Spleen (tissue), 11 donors: ENCODE results near the gene SLC35F3. TPM values are rescaled to one million over a fixed set of nuclear protein-coding genes. Genes with fewer than 3 reads are reported as not detected.
"Not testable (repeated sequence)": the region's sequence is repeated elsewhere in the genome, so short reads cannot be mapped to it uniquely, and the experiment has no call there.

Source experiments
- DNase-seq: peaks from one replicate; pipeline ENCODE4 v3.0.0-alpha.2; 2020
- H3K27ac ChIP-seq, 8 donors: fragments of 200-600 bp; sonication (generic) in 7 of 8; 1 replicate in 4 of 8; 2 replicates in 4 of 8; pipeline versions ENCODE4 v1.5.0 to v1.8.0; 2016 to 2021; ENCODE audit warnings: inconsistent platforms in 4 of 8, mild to moderate bottlenecking in 4 of 8, moderate library complexity in 1 of 8
- H3K27me3 ChIP-seq, 7 donors: fragments of 200-600 bp; sonication (generic) in 6 of 7; replicated peaks in 1 of 7; 1 replicate in 4 of 7; 2 replicates in 3 of 7; pipeline versions ENCODE4 v1.5.0 to v1.8.0; 2016 to 2021; ENCODE audit warnings: inconsistent platforms in 3 of 7, mild to moderate bottlenecking in 1 of 7
- H3K36me3 ChIP-seq, 6 donors: fragments of 200-600 bp; sonication (generic) in 5 of 6; 1 replicate in 4 of 6; 2 replicates in 2 of 6; pipeline versions ENCODE4 v1.5.0 to v1.8.0; 2016 to 2021; ENCODE audit warnings: inconsistent platforms in 2 of 6
- H3K4me1 ChIP-seq, 6 donors: fragments of 200-600 bp; sonication (generic) in 5 of 6; 1 replicate in 3 of 6; 2 replicates in 3 of 6; pipeline versions ENCODE4 v1.5.0 to v1.8.0; 2016 to 2021; ENCODE audit warnings: inconsistent platforms in 3 of 6
- H3K4me3 ChIP-seq, 8 donors: fragments of 200-600 bp; sonication (generic) in 7 of 8; 1 replicate in 4 of 8; 2 replicates in 4 of 8; pipeline versions ENCODE4 v1.5.0 to v1.8.0; 2016 to 2021; ENCODE audit warnings: inconsistent platforms in 4 of 8, mild to moderate bottlenecking in 4 of 8, moderate library complexity in 2 of 8
- H3K9me3 ChIP-seq, 8 donors: fragments of 200-600 bp; sonication (generic) in 7 of 8; 1 replicate in 4 of 8; 2 replicates in 4 of 8; pipeline versions ENCODE4 v1.5.0 to v1.8.0; 2016 to 2021; ENCODE audit warnings: inconsistent platforms in 4 of 8
- POLR2A ChIP-seq, 3 donors: fragments of 450-650 bp; IDR thresholded peaks; one replicate each; pipeline ENCODE4 v1.5.1; 2017; ENCODE audit warnings: antibody characterized with exemption in 3 of 3, mild to moderate bottlenecking in 1 of 3
- POLR2AphosphoS5 ChIP-seq, 3 donors: sonication (generic); formaldehyde crosslinking; IDR thresholded peaks; one replicate each; pipeline ENCODE4 v1.5.1; 2017; ENCODE audit warnings: antibody characterized with exemption in 3 of 3
- WGBS, 5 donors: extraction: QIAGEN DNeasy Blood & Tissue Kit in 3 of 5; methylation state at CpG; one replicate each; pipeline versions ENCODE4 v1.1.5 to v1.1.7; 2013 to 2018; 5-methylcytosine and 5-hydroxymethylcytosine counted together
- intact Hi-C: fragments of 100-400 bp; cut with DNase I; formaldehyde crosslinking; loops from one replicate; pipeline ENCODE4 v1.15.0; 2023; ENCODE audit warnings: low total_unique reads
- polyA plus RNA-seq, 3 donors: library from polyadenylated mRNA; stranded (reverse); fragments of 200-250 nt; gene quantifications; one replicate each; pipeline ENCODE4 v1.2.1, GENCODE V29; 2013
- total RNA-seq, 7 donors: library from RNA; depleted of rRNA in 3 of 7; stranded (reverse); fragments of >200 nt in 3 of 7; fragmentation: NEBNext Ultra II Directional in 4 of 7; extraction: Animal tissue kit (Norgen Biotek cat#: 25700) in 4 of 7; gene quantifications; one replicate each; pipeline versions ENCODE4 v1.1.0 to v1.2.1, GENCODE V29; 2016 to 2021
- TF ChIP-seq, protein P1 (sequence below), 11 experiments: fragments of 200-600 bp in 7 of 11; fragments of 450-650 bp in 4 of 11; sonication (generic) in 4 of 11; IDR thresholded peaks in 8 of 11; conservative IDR thresholded peaks in 3 of 11; 1 replicate in 7 of 11; 2 replicates in 4 of 11; pipeline versions ENCODE4 v1.4.0 to v1.8.0; 2016 to 2021; ENCODE audit warnings: antibody characterized with exemption in 11 of 11, inconsistent platforms in 4 of 11, mild to moderate bottlenecking in 1 of 11
- donor health status: healthy with polysubstance abuse.
- donor health status: DM: no; HTN: no; CAD: no; lungs with moderate emphysema.
- donor health status: DM: no; HTN: no; CAD: no.
- donor health status: Bipolar disorder and iron deficiency.
- donor health status: healthy.
- donor health status: DM: no; HTN: no; CAD: no.
- donor health status: DM: yes; HTN: yes; CAD: no.

SLC35F3 gene
- total and polyA plus RNA-seq, 10 donors: 0.03 to 0.44 (median 0.11) TPM; not detected in 5

DNA sequence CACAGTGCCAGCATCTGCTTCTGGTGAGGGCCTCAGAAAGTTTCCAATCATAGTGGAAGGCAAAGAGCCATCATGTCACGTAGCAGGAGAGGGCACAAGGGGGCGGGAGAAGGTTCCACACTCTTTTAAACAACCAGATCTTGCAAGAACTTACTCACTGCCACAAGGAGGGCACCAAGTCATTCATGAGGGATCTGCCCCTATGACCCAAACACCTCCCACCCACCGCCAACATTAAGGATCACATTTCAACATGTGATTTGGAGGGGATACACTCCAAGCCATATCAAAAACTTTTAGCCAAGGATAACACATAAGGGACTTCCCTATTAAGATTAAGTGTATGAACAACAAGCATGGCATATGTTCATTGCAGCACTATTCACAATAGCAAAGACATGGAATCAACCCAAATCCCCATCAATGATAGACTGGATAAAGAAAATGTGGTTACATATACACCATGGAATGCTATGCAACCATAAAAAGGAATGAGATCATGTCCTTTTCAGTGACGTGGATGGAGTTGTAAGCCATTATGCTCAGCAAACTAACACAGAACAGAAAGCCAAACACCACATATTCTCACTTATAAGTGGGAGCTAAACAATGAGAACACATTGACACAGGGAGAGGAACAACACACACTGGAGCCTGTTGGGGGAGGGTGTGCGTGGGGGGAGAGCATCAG, 19.9 kb upstream of the SLC35F3 start:
- TF ChIP-seq POLR2AphosphoS5 (IDR thresholded peaks at IDR 0.05): no peak
- TF ChIP-seq POLR2A (IDR thresholded peaks at IDR 0.05): no peak
- TF ChIP-seq, protein P1, sequence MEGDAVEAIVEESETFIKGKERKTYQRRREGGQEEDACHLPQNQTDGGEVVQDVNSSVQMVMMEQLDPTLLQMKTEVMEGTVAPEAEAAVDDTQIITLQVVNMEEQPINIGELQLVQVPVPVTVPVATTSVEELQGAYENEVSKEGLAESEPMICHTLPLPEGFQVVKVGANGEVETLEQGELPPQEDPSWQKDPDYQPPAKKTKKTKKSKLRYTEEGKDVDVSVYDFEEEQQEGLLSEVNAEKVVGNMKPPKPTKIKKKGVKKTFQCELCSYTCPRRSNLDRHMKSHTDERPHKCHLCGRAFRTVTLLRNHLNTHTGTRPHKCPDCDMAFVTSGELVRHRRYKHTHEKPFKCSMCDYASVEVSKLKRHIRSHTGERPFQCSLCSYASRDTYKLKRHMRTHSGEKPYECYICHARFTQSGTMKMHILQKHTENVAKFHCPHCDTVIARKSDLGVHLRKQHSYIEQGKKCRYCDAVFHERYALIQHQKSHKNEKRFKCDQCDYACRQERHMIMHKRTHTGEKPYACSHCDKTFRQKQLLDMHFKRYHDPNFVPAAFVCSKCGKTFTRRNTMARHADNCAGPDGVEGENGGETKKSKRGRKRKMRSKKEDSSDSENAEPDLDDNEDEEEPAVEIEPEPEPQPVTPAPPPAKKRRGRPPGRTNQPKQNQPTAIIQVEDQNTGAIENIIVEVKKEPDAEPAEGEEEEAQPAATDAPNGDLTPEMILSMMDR (IDR thresholded peaks at IDR 0.05 in 8 of 11, conservative IDR thresholded peaks at IDR 0.05 in 3 of 11): no peak
- Histone ChIP-seq H3K4me1 (no peaks in the 10 kb centered on the region), H3K9me3 (peaks cover 0 to 28% (median 8%) of the 10 kb centered on the region in 8 donors), H3K27me3 (peaks cover 0 to 15% (median 0%) of the 10 kb centered on the region in 7 donors), H3K27ac (no peak overlapping the region), H3K4me3 (no peak overlapping the region), H3K36me3 (no peaks in the 10 kb centered on the region)
- DNase-seq: no peak
- intact Hi-C loops: no loop called here
- 62 to 89% (median 74%) methylated on average over 5 of the region's 5 CpGs for WGBS, 5 donors

- TF ChIP-seq POLR2AphosphoS5 (IDR thresholded peaks at IDR 0.05): no peak
Observed at GRCh38 chr1:233885196-233885920, 19.1 kb upstream of the SLC35F3 start.

DNA sequence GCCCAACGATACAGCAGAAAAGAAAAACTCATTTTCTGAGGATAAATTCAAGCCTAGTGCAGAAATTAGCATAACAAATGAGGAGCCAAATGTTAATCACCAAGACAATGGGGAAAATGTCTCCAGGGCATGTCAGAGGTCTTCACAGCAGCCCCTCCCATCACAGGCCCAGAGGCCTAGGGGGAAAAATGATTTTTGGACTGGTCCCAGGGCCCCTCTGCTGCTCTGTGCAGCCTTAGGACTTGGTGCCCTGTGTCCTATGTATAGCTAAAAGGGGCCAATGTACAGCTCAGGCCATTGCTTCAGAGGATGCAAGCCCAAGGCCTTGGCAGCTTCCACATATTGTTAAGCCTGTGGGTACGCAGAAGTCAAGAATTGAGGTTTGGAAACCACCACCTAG, 13.3 kb upstream of the SLC35F3 start:
- H3K27ac ChIP-seq, H3K4me1 ChIP-seq, H3K4me3 ChIP-seq, intact Hi-C loops, H3K27me3 ChIP-seq, DNase-seq, H3K36me3 ChIP-seq: not testable (repeated sequence)
- 71 to 88% (median 81%) methylated on average over 2 of the region's 2 CpGs for WGBS, 5 donors
- peaks cover 0 to 54% (median 32%) of the 10 kb centered on the region in 8 donors for H3K9me3 ChIP-seq

More at GRCh38 chr1:233885196-233885920, 19.1 kb upstream of the SLC35F3 start:
- Histone ChIP-seq H3K27me3 (peaks cover 0 to 15% (median 0%) of the 10 kb centered on the region in 7 donors), H3K4me1 (no peaks in the 10 kb centered on the region), H3K27ac (no peak overlapping the region), H3K9me3 (peaks cover 0 to 28% (median 15%) of the 10 kb centered on the region in 8 donors), H3K4me3 (no peak overlapping the region), H3K36me3 (no peaks in the 10 kb centered on the region)
- DNase-seq: no peak
- intact Hi-C loops: no loop called here
- 60 to 85% (median 75%) methylated on average over 9 of the region's 9 CpGs for WGBS, 5 donors

DNA sequence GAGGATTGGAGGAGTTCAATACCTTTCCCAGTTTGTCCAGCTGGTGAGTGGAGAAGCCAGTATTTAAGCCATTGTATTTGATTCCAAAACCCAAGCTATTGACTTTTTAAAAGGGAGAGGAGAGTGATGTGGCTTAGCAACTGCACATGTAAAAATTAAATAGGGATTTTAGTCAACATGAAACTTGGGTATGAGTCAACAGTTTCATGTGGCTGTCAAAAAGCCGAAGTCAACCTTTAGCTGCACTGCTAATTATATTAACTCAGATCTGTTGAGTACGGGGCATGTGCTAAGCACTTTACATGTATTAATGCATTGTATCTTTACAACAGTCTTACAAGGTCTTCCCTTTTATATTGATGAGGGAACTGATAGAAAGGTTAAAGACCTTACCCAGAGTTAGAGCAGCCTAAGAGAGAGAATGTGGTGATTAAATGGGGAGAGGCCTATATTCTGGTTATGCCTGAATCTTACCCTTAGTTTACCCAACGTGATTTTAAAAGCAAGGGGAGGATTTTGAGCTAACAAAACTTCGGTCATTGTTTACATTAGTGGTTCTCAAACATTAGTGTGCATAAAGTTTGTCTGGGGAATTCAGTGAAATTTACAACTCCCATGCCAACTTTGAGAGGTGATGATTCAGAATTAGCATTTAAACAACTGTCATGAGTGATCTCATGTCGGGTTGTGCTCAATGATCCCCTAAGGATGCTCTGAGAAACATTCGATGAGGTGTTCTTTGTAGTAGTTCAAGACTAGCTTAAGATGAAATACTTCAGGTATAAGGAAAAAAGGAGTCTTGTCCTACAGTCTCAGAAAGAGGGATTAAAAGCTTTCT, 6.9 kb upstream of the SLC35F3 start:
- no peak for DNase-seq
- WGBS, 5 donors: 66 to 79% (median 67%) methylated on average over 6 of the region's 6 CpGs

More for the DNA sequence above, 6.9 kb upstream of the SLC35F3 start:
- Histone ChIP-seq H3K27ac (no peak overlapping the region), H3K4me1 (no peaks in the 10 kb centered on the region), H3K27me3 (peaks cover 0 to 8% (median 0%) of the 10 kb centered on the region in 7 donors), H3K9me3 (peaks cover 0 to 12% (median 5%) of the 10 kb centered on the region in 8 donors), H3K4me3 (no peak overlapping the region), H3K36me3 (no peaks in the 10 kb centered on the region)
- intact Hi-C loops: no loop called here
- TF ChIP-seq POLR2AphosphoS5 (IDR thresholded peaks at IDR 0.05) (no peak), POLR2A (IDR thresholded peaks at IDR 0.05) (no peak)
- TF ChIP-seq, protein P1 (IDR thresholded peaks at IDR 0.05 in 8 of 11, conservative IDR thresholded peaks at IDR 0.05 in 3 of 11): no peak
